GM12875 (cell line): ENCODE data around the gene ECT2.
"Not testable (repeated sequence)": the region's sequence is repeated elsewhere in the genome, so short reads cannot be mapped to it uniquely, and the experiment has no call there.

Source experiments
- H3K4me3 ChIP-seq: one replicate; pipeline ENCODE4 v1.5.1; 2011; ENCODE audit warnings: low read depth, low read length, control low read depth
- CTCF ChIP-seq: IDR thresholded peaks from 2 replicates; pipeline ENCODE4 v1.5.1; 2011; ENCODE audit warnings: low read depth, mild to moderate bottlenecking, control low read depth, inconsistent platforms, low read length, moderate library complexity, borderline replicate concordance; ENCODE audit not compliant: insufficient read depth

The ECT2 gene

GRCh38 chr3:172855037-172855436 lies 104.5 kb downstream of the ECT2 start:
- no peak for TF ChIP-seq CTCF
- H3K4me3 ChIP-seq = no peak overlapping the region

GRCh38 chr3:172856795-172857742 lies 106.5 kb downstream of the ECT2 start:
- H3K4me3 ChIP-seq = no peak overlapping the region
- TF ChIP-seq CTCF = no peak

GRCh38 chr3:172859041-172859440 lies 108.5 kb downstream of the ECT2 start:
- no peak overlapping the region for H3K4me3 ChIP-seq
- no peak for TF ChIP-seq CTCF

GRCh38 chr3:172866726-172867350 lies 116.3 kb downstream of the ECT2 start:
- H3K4me3 ChIP-seq = not testable (repeated sequence)

- TF ChIP-seq CTCF = no peak
- H3K4me3 ChIP-seq = no peak overlapping the region
These were observed 118.2 kb downstream of the ECT2 start for GRCh38 chr3:172868582-172869200.

GRCh38 chr3:172869368-172869771 lies 118.8 kb downstream of the ECT2 start:
- no peak for TF ChIP-seq CTCF
- H3K4me3 ChIP-seq = no peak overlapping the region

- no peak overlapping the region for H3K4me3 ChIP-seq
These were observed 119.4 kb downstream of the ECT2 start for GRCh38 chr3:172869784-172870518.

More at GRCh38 chr3:172869784-172870518, 119.4 kb downstream of the ECT2 start:
- TF ChIP-seq CTCF = no peak
